Hepatocyte (in vitro differentiated cells): ENCODE measurements around the gene CA12.

Source experiments
- EZH2 ChIP-seq: fragments of 200-600 bp; sonication (generic); IDR thresholded peaks from 2 replicates; pipeline ENCODE4 v1.6.1; 2016; ENCODE audit warnings: antibody characterized with exemption, mild to moderate bottlenecking, borderline replicate concordance
- EZH2phosphoT487 ChIP-seq: fragments of 200-600 bp; sonication (generic); IDR thresholded peaks from one replicate; pipeline ENCODE4 v1.6.1; 2018; ENCODE audit warnings: antibody characterized with exemption, mild to moderate bottlenecking, low read depth, moderate library complexity; ENCODE audit not compliant: unreplicated experiment, severe bottlenecking
- TF ChIP-seq, protein P1 (sequence below): fragments of 200-600 bp; sonication (generic); IDR thresholded peaks from 2 replicates; pipeline ENCODE4 v1.5.1; 2016; ENCODE audit warnings: antibody characterized with exemption, mild to moderate bottlenecking; ENCODE audit not compliant: poor library complexity

DNA sequence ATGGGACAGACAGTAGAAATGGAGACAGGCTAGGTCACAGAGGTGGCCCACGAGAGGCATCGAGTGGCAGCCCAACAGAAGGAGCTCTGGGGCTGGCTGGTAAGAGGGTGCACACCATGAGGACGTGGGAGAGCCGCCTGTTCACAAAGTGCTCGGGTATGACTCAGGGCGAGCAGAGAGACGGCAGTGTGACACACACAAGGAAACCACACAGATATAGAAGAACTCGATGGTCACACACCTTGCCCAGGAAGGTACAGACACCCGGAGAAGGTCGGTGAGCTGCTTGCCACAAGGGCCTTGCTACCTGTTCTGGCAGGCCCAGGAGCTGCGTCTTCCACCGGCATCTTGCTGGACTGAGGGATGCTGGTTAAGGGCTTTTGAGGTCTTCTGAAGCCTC, 50.2 kb downstream of the CA12 start:
- TF ChIP-seq, protein P1, sequence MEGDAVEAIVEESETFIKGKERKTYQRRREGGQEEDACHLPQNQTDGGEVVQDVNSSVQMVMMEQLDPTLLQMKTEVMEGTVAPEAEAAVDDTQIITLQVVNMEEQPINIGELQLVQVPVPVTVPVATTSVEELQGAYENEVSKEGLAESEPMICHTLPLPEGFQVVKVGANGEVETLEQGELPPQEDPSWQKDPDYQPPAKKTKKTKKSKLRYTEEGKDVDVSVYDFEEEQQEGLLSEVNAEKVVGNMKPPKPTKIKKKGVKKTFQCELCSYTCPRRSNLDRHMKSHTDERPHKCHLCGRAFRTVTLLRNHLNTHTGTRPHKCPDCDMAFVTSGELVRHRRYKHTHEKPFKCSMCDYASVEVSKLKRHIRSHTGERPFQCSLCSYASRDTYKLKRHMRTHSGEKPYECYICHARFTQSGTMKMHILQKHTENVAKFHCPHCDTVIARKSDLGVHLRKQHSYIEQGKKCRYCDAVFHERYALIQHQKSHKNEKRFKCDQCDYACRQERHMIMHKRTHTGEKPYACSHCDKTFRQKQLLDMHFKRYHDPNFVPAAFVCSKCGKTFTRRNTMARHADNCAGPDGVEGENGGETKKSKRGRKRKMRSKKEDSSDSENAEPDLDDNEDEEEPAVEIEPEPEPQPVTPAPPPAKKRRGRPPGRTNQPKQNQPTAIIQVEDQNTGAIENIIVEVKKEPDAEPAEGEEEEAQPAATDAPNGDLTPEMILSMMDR = no peak
- TF ChIP-seq EZH2phosphoT487 (no peak), EZH2 (no peak)
